Endodermal cell (in vitro differentiated cells): ENCODE results near the gene EPHA2. TPM values are rescaled to one million over a fixed set of nuclear protein-coding genes. Genes with fewer than 3 reads are reported as not detected.

Experiments
- DNase-seq: peaks from one replicate; pipeline ENCODE4 v3.0.0-alpha.2; 2017
- H3K27ac ChIP-seq: 2 replicates; pipeline ENCODE4 v1.5.1; 2013; ENCODE audit warnings: mild to moderate bottlenecking, low read depth, low read length, moderate library complexity
- H3K27me3 ChIP-seq: 2 replicates; pipeline ENCODE4 v1.6.1; 2013; ENCODE audit warnings: mild to moderate bottlenecking, low read length, moderate library complexity; ENCODE audit not compliant: insufficient read depth, control insufficient read depth, poor library complexity, severe bottlenecking
- H3K36me3 ChIP-seq: 2 replicates; pipeline ENCODE4 v1.7.0; 2013; ENCODE audit warnings: mild to moderate bottlenecking, low read length, moderate library complexity; ENCODE audit not compliant: control insufficient read depth, insufficient read depth
- H3K4me1 ChIP-seq: one replicate; pipeline ENCODE4 v1.7.0; 2013; ENCODE audit warnings: low read length; ENCODE audit not compliant: control insufficient read depth, insufficient read depth
- H3K4me3 ChIP-seq: 2 replicates; pipeline ENCODE4 v1.5.1; 2013; ENCODE audit warnings: mild to moderate bottlenecking, low read length, moderate library complexity
- H3K9ac ChIP-seq: 2 replicates; pipeline ENCODE4 v1.6.1; 2013; ENCODE audit warnings: mild to moderate bottlenecking, low read length, moderate library complexity; ENCODE audit not compliant: poor library complexity, severe bottlenecking; ENCODE audit errors: extremely low read depth
- H3K9me3 ChIP-seq: 2 replicates; pipeline ENCODE4 v1.6.1; 2013; ENCODE audit warnings: mild to moderate bottlenecking, low read length, moderate library complexity; ENCODE audit not compliant: control insufficient read depth
- H3K27ac Mint-ChIP-seq: 2 replicates; pipeline ENCODE4 v1.8.0; 2020; ENCODE audit warnings: mixed read lengths
- H3K27me3 Mint-ChIP-seq: 2 replicates; pipeline ENCODE4 v1.8.0; 2021; ENCODE audit warnings: mild to moderate bottlenecking, mixed read lengths; ENCODE audit not compliant: insufficient read depth
- H3K36me3 Mint-ChIP-seq: 2 replicates; pipeline ENCODE4 v1.8.0; 2020; ENCODE audit warnings: low read depth, mixed read lengths
- H3K4me1 Mint-ChIP-seq: 2 replicates; pipeline ENCODE4 v1.8.0; 2020; ENCODE audit warnings: mixed read lengths
- H3K4me3 Mint-ChIP-seq: 2 replicates; pipeline ENCODE4 v1.8.0; 2020; ENCODE audit warnings: mild to moderate bottlenecking, moderate library complexity, mixed read lengths
- H3K9me3 Mint-ChIP-seq: 2 replicates; pipeline ENCODE4 v1.8.0; 2020; ENCODE audit warnings: mild to moderate bottlenecking, mixed read lengths
- WGBS, 2 experiments: methylation state at CpG; one replicate each; pipeline versions ENCODE4 v1.1.5 to v1.1.7; 2013; ENCODE audit warnings: missing lambda C conversion rate in 2 of 2, mixed read lengths in 1 of 2; ENCODE audit not compliant: insufficient coverage in 1 of 2, insufficient read length in 1 of 2; 5-methylcytosine and 5-hydroxymethylcytosine counted together
- total RNA-seq, 2 donors: library from RNA; stranded (reverse); fragmentation: NEBNext Ultra II Directional in 1 of 2; extraction: Animal tissue kit (Norgen Biotek cat#: 25700) in 1 of 2; gene quantifications; 2 replicates in 1 of 2; 3 replicates in 1 of 2; pipeline ENCODE4 v1.2.1, GENCODE V29; 2021
- TF ChIP-seq, protein P1 (sequence below): fragments of 200-600 bp; sonication (generic); conservative IDR thresholded peaks from 2 replicates; pipeline ENCODE4 v1.5.0; 2021; ENCODE audit warnings: antibody characterized with exemption, mild to moderate bottlenecking

The EPHA2 gene
- total RNA-seq, 2 donors from 2014 or later = 56.5 to 64.3 TPM

DNA sequence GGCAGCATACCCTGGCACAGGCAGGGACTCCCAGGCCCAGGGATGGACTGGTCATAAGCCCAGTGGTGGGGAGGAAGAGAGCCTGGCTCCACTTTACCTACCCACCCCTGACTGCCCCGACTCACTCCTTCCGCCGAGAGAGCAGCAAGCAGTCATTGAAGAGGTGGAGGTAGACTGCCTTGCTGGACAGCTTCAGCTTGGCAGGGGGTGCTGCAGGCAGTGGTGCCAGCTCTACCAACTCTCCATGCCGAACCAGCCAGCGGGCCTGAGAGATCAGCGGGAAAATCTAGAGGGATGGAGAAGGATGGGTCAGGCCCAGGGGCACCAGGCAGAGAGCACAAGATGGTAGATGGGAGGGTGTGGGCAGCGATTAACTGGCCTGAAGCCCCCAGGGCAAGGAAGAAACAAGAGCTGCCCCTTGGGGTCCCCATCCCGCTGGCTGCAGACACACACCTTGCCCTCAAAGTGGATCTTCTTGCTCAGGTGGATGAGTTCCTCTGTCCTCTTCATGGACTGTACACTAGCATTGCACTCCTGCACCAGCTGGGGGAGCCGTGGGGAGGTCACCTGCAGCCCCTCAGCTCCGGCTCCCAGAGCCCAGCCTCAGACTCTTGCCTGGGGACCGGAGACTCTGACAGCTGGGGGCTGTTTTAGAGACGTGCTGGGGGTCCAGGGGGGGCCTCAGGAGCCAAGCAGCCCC is 48.9 kb upstream of the EPHA2 start:
- peaks cover 6% of the 10 kb centered on the region for H3K27me3 ChIP-seq
- H3K36me3 Mint-ChIP-seq = no peaks in the 10 kb centered on the region
- 82 to 84% methylated on average over 8 to 12 of the region's 12 CpGs for WGBS, 2 experiments
- peak; percentile 88 for DNase-seq
- no peak overlapping the region for H3K4me3 ChIP-seq
- TF ChIP-seq, protein P1, sequence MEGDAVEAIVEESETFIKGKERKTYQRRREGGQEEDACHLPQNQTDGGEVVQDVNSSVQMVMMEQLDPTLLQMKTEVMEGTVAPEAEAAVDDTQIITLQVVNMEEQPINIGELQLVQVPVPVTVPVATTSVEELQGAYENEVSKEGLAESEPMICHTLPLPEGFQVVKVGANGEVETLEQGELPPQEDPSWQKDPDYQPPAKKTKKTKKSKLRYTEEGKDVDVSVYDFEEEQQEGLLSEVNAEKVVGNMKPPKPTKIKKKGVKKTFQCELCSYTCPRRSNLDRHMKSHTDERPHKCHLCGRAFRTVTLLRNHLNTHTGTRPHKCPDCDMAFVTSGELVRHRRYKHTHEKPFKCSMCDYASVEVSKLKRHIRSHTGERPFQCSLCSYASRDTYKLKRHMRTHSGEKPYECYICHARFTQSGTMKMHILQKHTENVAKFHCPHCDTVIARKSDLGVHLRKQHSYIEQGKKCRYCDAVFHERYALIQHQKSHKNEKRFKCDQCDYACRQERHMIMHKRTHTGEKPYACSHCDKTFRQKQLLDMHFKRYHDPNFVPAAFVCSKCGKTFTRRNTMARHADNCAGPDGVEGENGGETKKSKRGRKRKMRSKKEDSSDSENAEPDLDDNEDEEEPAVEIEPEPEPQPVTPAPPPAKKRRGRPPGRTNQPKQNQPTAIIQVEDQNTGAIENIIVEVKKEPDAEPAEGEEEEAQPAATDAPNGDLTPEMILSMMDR = peak; percentile 72
- H3K4me1 ChIP-seq = no peaks in the 10 kb centered on the region
- H3K4me1 Mint-ChIP-seq = peaks cover 4% of the 10 kb centered on the region
- peaks cover 4% of the 10 kb centered on the region for H3K27me3 Mint-ChIP-seq
- no peaks in the 10 kb centered on the region for H3K9me3 Mint-ChIP-seq
- no peak overlapping the region for H3K27ac ChIP-seq
- no peaks in the 10 kb centered on the region for H3K9me3 ChIP-seq
- no peaks in the 10 kb centered on the region for H3K36me3 ChIP-seq
- H3K9ac ChIP-seq = no peak overlapping the region
- H3K27ac Mint-ChIP-seq = no peak overlapping the region
- H3K4me3 Mint-ChIP-seq = no peak overlapping the region

DNA sequence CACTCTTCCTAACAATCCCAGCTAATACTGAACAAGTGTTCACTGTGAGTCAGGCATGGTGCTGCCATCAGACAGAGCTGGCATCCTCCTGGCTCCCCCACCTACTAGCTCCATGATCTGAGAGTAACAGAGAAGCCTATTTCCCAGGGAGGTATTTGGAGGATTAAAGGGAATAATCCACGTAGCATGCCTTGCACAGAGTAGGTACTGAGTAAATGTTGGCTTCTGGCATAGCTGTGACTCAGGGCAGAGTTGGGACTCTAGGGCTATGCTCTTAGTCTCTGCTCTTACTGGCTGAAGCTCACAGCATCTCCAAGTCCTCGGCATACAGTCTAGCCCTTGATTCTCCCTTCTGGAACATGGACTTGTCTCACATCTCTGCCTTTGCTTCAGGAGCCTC is 48.3 kb upstream of the EPHA2 start:
- H3K4me1 Mint-ChIP-seq = peaks cover 4% of the 10 kb centered on the region
- Histone ChIP-seq H3K4me3 (no peak overlapping the region), H3K4me1 (no peaks in the 10 kb centered on the region), H3K9me3 (no peaks in the 10 kb centered on the region), H3K27me3 (peaks cover 6% of the 10 kb centered on the region), H3K36me3 (no peaks in the 10 kb centered on the region), H3K9ac (no peak overlapping the region), H3K27ac (no peak overlapping the region)
- no peak overlapping the region for H3K27ac Mint-ChIP-seq
- H3K4me3 Mint-ChIP-seq = no peak overlapping the region
- no peaks in the 10 kb centered on the region for H3K9me3 Mint-ChIP-seq
- no peak for DNase-seq
- H3K27me3 Mint-ChIP-seq = peaks cover 4% of the 10 kb centered on the region
- TF ChIP-seq, protein P1 = no peak
- WGBS, 2 experiments = 90 to 100% methylated on average over 2 of the region's 2 CpGs
- no peaks in the 10 kb centered on the region for H3K36me3 Mint-ChIP-seq

DNA sequence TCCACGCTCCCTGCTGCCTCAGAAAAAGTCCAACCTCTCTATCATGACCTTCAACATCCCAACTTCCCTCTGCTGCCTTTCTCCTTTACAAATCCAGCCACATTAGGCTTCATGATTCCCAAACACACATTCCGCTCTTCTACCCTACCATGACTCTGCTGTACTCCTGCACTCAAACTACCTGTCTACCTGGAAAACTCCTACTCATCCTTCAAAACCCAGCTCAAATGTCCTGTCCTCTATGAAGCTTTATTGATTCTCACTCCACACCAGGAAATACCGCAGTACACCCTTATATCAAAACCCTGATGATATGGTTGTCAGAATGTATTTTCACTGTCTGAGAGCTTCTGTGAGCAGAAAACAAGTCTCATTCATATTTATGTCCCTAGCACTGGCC is 47.7 kb upstream of the EPHA2 start:
- Histone ChIP-seq H3K27me3 (peaks cover 6% of the 10 kb centered on the region), H3K4me3 (no peak overlapping the region), H3K27ac (no peak overlapping the region), H3K9ac (no peak overlapping the region), H3K9me3 (no peaks in the 10 kb centered on the region), H3K4me1 (no peaks in the 10 kb centered on the region), H3K36me3 (no peaks in the 10 kb centered on the region)
- H3K27ac Mint-ChIP-seq = no peak overlapping the region
- no peaks in the 10 kb centered on the region for H3K36me3 Mint-ChIP-seq
- H3K9me3 Mint-ChIP-seq = no peaks in the 10 kb centered on the region
- peaks cover 4% of the 10 kb centered on the region for H3K4me1 Mint-ChIP-seq
- TF ChIP-seq, protein P1 = no peak
- DNase-seq = no peak
- 73 to 75% methylated on average over 3 of the region's 3 CpGs for WGBS, 2 experiments
- peaks cover 4% of the 10 kb centered on the region for H3K27me3 Mint-ChIP-seq
- H3K4me3 Mint-ChIP-seq = no peak overlapping the region
